GM12875 (cell line): Measurements from ENCODE around the gene GRM5.

ENCODE experiments used
- H3K4me3 ChIP-seq: one replicate; pipeline ENCODE4 v1.5.1; 2011; ENCODE audit warnings: low read depth, low read length, control low read depth
- TF ChIP-seq, protein P1 (sequence below): IDR thresholded peaks from 2 replicates; pipeline ENCODE4 v1.5.1; 2011; ENCODE audit warnings: low read depth, mild to moderate bottlenecking, control low read depth, inconsistent platforms, low read length, moderate library complexity, borderline replicate concordance; ENCODE audit not compliant: insufficient read depth

The GRM5 gene

DNA sequence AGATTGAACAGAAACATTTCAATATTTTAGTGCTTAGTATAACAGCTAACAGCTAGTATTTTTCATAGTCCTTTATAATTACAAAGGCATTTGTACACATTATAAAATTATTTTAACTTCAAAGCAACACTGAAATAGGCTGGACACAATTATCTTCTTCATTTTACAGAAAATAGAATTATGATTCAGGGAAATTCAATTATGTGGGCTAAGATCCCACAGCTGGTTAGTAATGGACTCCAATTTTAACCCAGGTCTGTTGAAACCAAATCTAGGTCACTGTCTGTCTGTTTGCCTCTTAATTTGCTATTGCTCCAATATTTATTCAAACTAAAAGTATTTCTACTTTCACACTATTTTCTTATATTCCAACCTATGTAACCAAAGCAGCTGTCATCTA, 574.1 kb downstream of the GRM5 start:
- TF ChIP-seq, protein P1, sequence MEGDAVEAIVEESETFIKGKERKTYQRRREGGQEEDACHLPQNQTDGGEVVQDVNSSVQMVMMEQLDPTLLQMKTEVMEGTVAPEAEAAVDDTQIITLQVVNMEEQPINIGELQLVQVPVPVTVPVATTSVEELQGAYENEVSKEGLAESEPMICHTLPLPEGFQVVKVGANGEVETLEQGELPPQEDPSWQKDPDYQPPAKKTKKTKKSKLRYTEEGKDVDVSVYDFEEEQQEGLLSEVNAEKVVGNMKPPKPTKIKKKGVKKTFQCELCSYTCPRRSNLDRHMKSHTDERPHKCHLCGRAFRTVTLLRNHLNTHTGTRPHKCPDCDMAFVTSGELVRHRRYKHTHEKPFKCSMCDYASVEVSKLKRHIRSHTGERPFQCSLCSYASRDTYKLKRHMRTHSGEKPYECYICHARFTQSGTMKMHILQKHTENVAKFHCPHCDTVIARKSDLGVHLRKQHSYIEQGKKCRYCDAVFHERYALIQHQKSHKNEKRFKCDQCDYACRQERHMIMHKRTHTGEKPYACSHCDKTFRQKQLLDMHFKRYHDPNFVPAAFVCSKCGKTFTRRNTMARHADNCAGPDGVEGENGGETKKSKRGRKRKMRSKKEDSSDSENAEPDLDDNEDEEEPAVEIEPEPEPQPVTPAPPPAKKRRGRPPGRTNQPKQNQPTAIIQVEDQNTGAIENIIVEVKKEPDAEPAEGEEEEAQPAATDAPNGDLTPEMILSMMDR = no peak
- no peak overlapping the region for H3K4me3 ChIP-seq

DNA sequence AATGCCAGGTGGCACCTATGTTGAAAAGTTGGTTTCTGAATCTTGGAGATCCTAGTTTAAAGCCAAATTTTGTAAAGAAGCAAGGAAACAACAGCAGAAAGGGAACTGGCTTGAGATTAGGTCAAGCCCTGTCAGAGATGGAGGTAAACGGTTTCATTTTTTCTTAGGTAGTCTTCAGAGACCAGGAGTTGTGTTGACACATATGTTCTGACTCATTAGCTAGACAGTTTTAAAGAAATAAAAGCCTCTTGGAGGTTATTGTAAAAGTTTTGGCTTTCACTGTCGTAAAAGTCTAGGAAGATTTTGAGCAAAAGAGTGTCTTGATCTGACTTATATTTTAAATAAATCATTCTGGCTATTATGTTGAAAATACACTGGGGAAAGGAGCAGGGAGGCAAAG, 576.8 kb downstream of the GRM5 start:
- TF ChIP-seq, protein P1 = no peak

DNA sequence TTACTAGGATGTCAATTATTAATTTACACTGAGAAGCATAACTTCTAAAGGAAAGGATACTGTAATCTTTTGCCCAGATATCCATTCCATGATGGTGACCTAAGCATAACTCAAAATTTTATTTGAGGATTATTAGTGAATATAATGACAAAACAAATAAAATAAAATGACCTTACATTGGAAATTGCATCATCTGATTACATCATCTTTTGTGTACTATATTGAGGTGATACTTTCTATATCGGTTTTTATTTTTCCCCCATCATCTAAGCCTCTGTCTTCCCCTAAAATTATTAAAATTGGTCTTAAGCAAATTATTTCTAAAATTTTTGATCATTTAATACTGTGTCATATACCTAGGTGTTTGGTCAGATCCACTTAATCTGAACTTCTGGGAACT, 578.1 kb downstream of the GRM5 start:
- H3K4me3 ChIP-seq = no peak overlapping the region
- TF ChIP-seq, protein P1 = no peak

More for the DNA sequence above, 576.8 kb downstream of the GRM5 start:
- no peak overlapping the region for H3K4me3 ChIP-seq

DNA sequence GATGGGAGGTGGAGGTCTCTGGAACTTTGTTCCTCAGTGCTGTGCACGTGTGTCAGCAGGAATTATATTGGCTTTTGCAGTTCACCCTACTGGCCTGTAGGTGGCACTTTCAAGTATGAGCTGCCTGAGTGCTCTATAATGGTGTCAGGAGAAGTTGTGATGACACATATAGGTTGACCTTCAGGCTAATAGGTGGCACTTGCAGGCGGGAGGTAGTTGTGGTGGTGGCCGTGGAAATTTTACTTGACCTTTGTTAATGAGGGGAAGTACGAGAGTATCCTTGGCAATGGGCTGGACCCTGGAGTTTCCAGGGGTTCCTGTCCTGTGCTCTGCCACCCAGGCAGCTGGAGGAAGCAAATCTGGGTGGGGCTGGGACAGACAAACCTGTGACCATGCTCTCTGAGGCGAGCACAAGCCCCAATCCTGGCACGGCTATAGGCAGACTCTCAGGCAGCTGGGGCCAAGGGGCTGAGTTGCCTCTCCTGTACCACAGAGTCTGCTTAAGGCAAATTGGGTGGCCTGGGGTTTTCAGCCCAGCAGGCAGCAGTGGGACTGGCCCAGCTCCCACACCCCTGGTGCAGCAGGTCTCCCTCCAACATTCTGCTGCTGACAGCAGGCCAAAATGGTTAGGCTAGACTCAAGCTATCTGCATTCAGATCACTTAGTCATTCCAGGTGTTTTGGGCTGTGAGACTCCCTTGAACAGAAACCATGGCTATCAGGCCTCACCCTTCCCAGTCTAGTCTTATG, 580.7 kb downstream of the GRM5 start:
- TF ChIP-seq, protein P1 = peak; percentile 77; the same call in 1 of the 2 replicates
- H3K4me3 ChIP-seq = no peak overlapping the region

DNA sequence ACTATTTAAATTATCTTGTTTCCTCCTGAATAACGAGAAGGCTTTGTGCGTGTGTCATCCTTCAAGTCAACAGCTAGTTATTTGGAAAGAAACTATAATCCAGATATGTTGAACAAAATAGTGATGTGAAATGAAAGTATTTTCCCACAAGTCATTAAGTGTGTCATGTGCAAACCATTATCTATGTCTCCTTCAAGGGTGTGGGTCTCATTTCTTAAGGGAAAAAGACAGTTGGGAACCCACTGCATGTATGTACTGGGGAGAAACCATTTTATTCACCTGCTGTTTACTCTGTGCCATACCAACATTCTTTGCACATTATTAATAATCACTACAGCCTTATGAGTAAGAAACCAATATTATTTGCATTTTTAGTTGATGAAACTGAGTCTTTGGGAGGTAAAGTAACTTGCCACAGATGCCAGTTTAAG, 582.9 kb downstream of the GRM5 start:
- TF ChIP-seq, protein P1 = no peak

DNA sequence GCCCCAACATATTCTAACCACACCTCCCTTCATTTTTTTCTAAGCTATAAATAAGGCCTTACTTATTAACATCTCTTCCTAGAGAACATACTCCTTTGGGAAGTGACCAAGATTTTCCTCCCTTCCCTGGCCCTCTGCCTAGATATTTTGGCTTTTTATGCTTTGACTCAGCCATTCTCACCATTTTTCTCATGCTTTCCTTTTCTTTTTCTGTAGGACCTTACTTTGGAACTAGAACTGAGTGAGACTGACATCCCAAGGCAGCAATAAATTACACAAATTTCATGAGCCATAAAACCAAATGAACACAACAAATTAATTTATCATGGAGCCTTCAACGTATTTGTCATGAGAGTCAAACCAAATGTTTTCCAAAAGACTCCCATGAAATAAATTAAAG, 585.6 kb downstream of the GRM5 start:
- TF ChIP-seq, protein P1 = no peak

More for the DNA sequence above, 582.9 kb downstream of the GRM5 start:
- no peak overlapping the region for H3K4me3 ChIP-seq

More for the DNA sequence above, 585.6 kb downstream of the GRM5 start:
- H3K4me3 ChIP-seq = no peak overlapping the region
